Gastrocnemius medialis (tissue), 4 donors: ENCODE data around the gene CCND2. TPM values are rescaled to one million over a fixed set of nuclear protein-coding genes. Genes with fewer than 3 reads are reported as not detected.

ENCODE experiments used
- ATAC-seq, 2 donors: fragments of 150-250 bp; one replicate each; pipeline ENCODE4 v1.9.1; 2016
- DNase-seq, 2 donors: peaks; one replicate each; pipeline ENCODE4 v3.0.0-alpha.2; 2019
- H3K27ac ChIP-seq, 4 donors: fragments of 200-600 bp; sonication (generic); 1 replicate in 1 of 4; 2 replicates in 3 of 4; pipeline ENCODE4 v1.5.1; 2016 to 2018; ENCODE audit warnings: mild to moderate bottlenecking in 2 of 4, moderate library complexity in 1 of 4
- H3K27me3 ChIP-seq, 3 donors: fragments of 200-600 bp; sonication (generic) in 2 of 3; 1 replicate in 1 of 3; 2 replicates in 2 of 3; pipeline versions ENCODE4 v1.5.1 to v1.6.0; 2016 to 2019; ENCODE audit warnings: mild to moderate bottlenecking in 1 of 3, moderate library complexity in 1 of 3
- H3K36me3 ChIP-seq, 2 donors: fragments of 200-600 bp; sonication (generic) in 1 of 2; one replicate each; pipeline ENCODE4 v1.5.1; 2017 to 2018
- H3K4me1 ChIP-seq, 2 donors: fragments of 200-600 bp; sonication (generic) in 1 of 2; one replicate each; pipeline ENCODE4 v1.5.1; 2016 to 2017; ENCODE audit warnings: mild to moderate bottlenecking in 2 of 2
- H3K4me3 ChIP-seq, 4 donors: fragments of 200-600 bp; sonication (generic) in 3 of 4; 1 replicate in 1 of 4; 2 replicates in 3 of 4; pipeline ENCODE4 v1.5.1; 2016 to 2019; ENCODE audit warnings: mild to moderate bottlenecking in 2 of 4
- H3K9me3 ChIP-seq, 3 donors: fragments of 200-600 bp; sonication (generic) in 2 of 3; 1 replicate in 1 of 3; 2 replicates in 2 of 3; pipeline ENCODE4 v1.5.1; 2016 to 2019
- CTCF ChIP-seq, 5 experiments: fragments of 450-650 bp in 3 of 5; fragments of 200-600 bp in 2 of 5; sonication (generic) in 2 of 5; IDR thresholded peaks in 4 of 5; conservative IDR thresholded peaks in 1 of 5; 1 replicate in 4 of 5; 2 replicates in 1 of 5; pipeline ENCODE4 v1.5.1; 2016 to 2019; ENCODE audit warnings: antibody characterized with exemption in 5 of 5, mild to moderate bottlenecking in 3 of 5, moderate library complexity in 3 of 5
- POLR2A ChIP-seq, 2 donors: fragments of 450-650 bp; IDR thresholded peaks; one replicate each; pipeline ENCODE4 v1.6.1; 2017; ENCODE audit warnings: antibody characterized with exemption in 2 of 2, mild to moderate bottlenecking in 2 of 2, moderate library complexity in 2 of 2
- in situ Hi-C, 4 donors: fragments of 200-750 bp; cut with MboI; loops; one replicate each; pipeline versions ENCODE4 v1.15.0 to v1.8.0; 2017; ENCODE audit warnings: low sequenced_read_pairs in 4 of 4
- intact Hi-C: fragments of 100-400 bp; cut with DNase I; formaldehyde crosslinking; loops from one replicate; pipeline ENCODE4 v1.15.1; 2023; ENCODE audit warnings: low total_unique reads
- total RNA-seq, 4 donors: library from RNA; depleted of rRNA; stranded (reverse); fragments of >200 nt; gene quantifications; one replicate each; pipeline versions ENCODE4 v1.1.0 to v1.2.3, GENCODE V29; 2016

The CCND2 gene
- total RNA-seq, 4 donors from 2014 or later = 2.7 to 5.6 (median 3.2) TPM

GRCh38 chr12:4289231-4289878, 15.8 kb downstream of the CCND2 start:
- no peak overlapping the region for H3K4me3 ChIP-seq
- peaks cover 3 to 12% (median 9%) of the 10 kb centered on the region in 3 donors for H3K27me3 ChIP-seq
- no peaks in the 10 kb centered on the region for H3K9me3 ChIP-seq
- no peak for TF ChIP-seq POLR2A (IDR thresholded peaks at IDR 0.05)
- no peak for TF ChIP-seq CTCF (IDR thresholded peaks at IDR 0.05 in 4 of 5, conservative IDR thresholded peaks at IDR 0.05 in 1 of 5)
- in situ Hi-C loops = loop anchor here in 1 of 4 donors (10.0 kb wide), 1 partner anchor 415 kb away; the partner anchor contains the start of gene PARP11
- no peaks in the 10 kb centered on the region for H3K4me1 ChIP-seq
- intact Hi-C loops = no loop called here
- no peak for ATAC-seq
- DNase-seq = no peak
- no peaks in the 10 kb centered on the region for H3K36me3 ChIP-seq
- H3K27ac ChIP-seq = no peak overlapping the region

- Histone ChIP-seq H3K27ac (no peak overlapping the region), H3K36me3 (no peaks in the 10 kb centered on the region), H3K9me3 (no peaks in the 10 kb centered on the region), H3K4me1 (no peaks in the 10 kb centered on the region), H3K27me3 (peaks cover 3 to 12% (median 9%) of the 10 kb centered on the region in 3 donors), H3K4me3 (no peak overlapping the region)
- ATAC-seq = no peak
- no peak for DNase-seq
- TF ChIP-seq CTCF (IDR thresholded peaks at IDR 0.05 in 4 of 5, conservative IDR thresholded peaks at IDR 0.05 in 1 of 5) (no peak), POLR2A (IDR thresholded peaks at IDR 0.05) (no peak)
- intact Hi-C loops = loop anchor here (5.0 kb wide), 1 partner anchor 552 kb away; no protein-coding TSS in a partner anchor
- in situ Hi-C loops = loop anchor here in 1 of 4 donors (10.0 kb wide), 1 partner anchor 415 kb away; the partner anchor contains the start of gene PARP11
Observed at GRCh38 chr12:4289998-4290790, 16.6 kb downstream of the CCND2 start.

- no peak for DNase-seq
- H3K36me3 ChIP-seq = no peaks in the 10 kb centered on the region
Observed at GRCh38 chr12:4292341-4293073, 18.9 kb downstream of the CCND2 start.

More at GRCh38 chr12:4292341-4293073, 18.9 kb downstream of the CCND2 start:
- no peak for ATAC-seq
- in situ Hi-C loops (no loop called here), intact Hi-C loops (loop anchor here (5.0 kb wide), 1 partner anchor 550 kb away; no protein-coding TSS in a partner anchor)
- Histone ChIP-seq H3K4me3 (no peak overlapping the region), H3K9me3 (no peaks in the 10 kb centered on the region), H3K4me1 (no peaks in the 10 kb centered on the region), H3K27ac (no peak overlapping the region), H3K27me3 (peaks cover 3 to 5% (median 4%) of the 10 kb centered on the region in 3 donors)
- TF ChIP-seq POLR2A (IDR thresholded peaks at IDR 0.05) (no peak), CTCF (IDR thresholded peaks at IDR 0.05 in 4 of 5, conservative IDR thresholded peaks at IDR 0.05 in 1 of 5) (no peak)
